Measurements from ENCODE around the gene CSRP3.
"Not testable (repeated sequence)": the region's sequence is repeated elsewhere in the genome, so short reads cannot be mapped to it uniquely, and the experiment has no call there.

CSRP3 gene

DNA sequence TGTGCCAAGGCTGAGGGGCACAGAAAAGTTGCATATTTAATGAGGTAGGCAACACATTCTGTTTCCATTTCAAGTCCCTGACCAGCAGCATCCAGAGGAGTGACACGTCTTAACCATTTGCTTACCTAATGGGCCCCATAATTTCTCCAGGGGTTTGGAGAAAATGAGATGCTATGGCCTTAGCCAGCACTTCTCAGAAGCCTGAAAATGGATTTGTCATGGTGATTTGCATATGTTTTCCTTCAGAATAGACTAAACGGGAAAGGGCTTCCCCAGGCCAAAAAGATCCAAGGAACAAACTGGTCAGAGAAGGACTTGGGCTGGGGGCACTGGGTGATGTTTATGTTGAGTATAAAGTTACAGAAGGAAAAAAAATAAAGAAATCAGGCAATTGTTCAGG lies 16.7 kb downstream of the CSRP3 start:
- no peak for DNase-seq

DNA sequence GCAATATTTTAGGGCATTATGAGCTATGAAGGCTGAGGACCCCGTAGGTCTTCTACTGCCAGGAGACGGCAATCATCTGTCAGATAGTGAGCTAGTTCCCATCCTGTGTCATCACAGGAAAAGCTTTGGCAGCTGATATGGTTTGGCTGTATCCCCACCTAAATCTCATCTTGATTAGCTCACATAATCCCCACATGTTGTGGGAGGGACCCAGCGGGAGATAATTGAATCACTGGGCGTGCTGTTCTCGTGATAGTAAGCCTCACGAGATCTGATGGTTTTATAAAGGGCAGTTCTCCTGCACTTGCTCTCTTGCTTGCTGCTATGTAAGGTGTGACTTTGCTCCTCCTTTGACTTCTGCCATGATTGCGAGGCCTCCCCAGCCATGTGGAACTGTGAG lies 18.1 kb downstream of the CSRP3 start:
- DNase-seq, result no peak

DNA sequence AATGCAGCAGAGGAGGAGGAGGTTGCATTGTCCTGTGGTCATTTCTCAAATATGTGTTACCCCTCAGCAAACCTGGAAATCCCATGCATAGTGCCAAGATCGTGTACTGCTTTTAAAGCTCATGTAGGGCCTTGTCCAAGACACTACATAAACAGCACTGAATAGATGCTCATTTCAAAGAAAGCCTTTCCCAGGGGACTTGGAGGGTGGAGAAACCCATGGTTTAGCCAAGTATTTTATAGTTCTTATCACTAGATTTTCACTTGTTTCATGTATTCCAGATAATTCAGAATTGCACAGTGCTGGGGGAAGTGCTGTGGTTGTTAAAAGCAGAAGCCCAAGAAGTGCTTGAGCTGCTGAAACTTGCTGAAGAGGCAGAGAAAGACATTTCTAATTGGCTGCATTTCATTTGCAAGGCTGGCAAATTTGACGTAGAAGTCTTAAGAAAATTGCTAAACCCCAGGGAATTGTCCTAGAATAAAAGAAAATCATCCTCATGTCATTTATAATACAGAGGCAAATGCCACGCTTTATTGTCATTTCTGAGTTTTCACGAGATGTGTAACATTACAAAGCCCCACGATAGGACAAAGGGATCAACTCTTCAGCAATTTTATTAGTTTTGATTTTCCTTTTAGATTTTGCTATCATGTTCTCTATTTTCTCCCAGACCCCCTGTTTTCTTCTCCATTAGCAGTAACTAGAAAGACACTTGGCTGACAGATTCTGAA lies 20.1 kb downstream of the CSRP3 start:
- no peak for DNase-seq

DNA sequence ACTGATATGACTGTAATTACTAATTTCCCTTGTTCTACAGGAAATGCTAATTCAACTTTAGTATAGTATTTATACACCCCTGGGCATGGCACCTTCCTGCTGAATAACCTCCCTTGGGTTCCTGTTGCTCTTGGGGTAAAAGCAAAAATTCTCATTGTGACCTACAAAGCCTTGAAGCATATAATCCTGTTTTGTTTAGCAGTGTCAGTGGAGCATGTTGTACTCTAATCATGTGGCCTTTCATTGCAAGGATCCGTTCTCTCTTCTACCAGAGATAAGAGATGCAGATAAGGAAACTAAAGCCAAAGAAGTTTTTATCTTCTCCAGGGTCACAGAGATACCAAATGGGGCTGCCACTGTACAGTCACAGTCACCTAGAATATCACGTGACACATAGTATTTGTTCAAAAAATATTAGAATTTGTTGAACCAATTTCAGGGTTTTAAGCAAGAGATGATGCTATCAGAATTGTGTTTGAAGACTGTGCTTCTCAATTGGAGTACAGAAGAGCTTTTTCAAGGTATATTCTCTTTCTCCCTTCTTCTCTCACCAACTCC lies 25.1 kb downstream of the CSRP3 start:
- DNase-seq, result no peak

DNA sequence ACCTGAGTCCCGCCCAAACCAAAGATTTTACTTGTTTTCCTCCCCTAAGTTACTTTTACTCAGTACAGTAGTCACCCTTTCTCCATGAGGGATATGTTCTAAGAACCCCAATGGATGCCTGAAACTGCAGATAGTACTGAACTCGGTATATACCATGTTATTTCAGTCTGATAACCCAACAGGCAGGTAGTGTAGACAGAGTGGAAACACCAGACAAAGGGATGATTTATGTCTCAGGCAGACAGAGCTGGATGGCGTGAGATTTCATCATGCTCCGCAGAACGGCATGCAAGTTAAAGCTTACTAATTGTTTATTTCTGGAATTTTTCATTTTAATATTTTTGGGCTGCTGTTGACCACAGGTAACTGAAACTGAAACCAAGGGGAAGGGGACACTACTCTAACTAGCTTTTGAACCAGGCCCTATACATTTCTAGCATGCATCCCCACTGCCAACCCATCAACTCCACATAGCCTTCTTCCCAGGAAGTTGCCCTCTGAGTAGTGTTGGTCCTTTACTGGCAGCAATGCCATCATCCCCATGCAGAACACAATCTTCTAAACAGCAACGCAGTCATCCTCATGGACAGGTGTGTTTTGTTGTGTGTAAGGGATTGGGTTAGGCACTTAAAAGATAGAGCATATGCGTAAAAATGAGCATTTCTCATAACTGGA lies 27.7 kb downstream of the CSRP3 start:
- DNase-seq, result no peak

DNA sequence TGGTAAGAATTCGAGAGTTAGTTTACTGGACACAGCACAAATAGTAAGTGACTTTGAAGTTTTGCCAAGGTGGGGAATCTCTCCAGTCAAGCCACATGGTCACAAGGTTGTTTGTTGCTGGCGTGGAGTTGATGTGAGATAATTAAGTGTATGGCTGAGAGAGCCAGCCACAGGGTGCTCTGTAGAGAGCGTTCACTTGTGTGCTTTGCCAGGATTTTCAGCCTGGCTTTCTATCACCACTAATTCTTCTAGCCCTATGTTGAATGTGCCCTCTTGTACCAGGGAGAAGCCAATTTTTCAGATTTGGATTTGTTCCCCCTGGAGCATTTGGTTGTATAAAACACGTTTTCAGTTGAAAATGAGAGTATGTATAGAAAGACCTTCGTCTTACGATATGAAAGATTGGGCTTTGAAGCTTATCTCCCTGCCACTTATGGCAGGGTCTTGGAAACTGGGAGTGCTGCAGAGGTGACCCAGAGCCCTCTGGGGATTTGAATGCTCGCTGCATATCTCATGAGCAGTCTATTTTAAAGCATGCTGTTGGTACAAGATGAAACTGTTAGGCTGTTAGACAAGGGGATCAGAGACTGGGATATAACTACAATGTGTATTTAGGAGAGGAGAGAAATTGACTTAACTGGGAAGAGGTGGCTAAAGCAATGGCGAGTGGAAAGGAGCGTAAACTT lies 28.6 kb downstream of the CSRP3 start:
- no peak for DNase-seq

DNA sequence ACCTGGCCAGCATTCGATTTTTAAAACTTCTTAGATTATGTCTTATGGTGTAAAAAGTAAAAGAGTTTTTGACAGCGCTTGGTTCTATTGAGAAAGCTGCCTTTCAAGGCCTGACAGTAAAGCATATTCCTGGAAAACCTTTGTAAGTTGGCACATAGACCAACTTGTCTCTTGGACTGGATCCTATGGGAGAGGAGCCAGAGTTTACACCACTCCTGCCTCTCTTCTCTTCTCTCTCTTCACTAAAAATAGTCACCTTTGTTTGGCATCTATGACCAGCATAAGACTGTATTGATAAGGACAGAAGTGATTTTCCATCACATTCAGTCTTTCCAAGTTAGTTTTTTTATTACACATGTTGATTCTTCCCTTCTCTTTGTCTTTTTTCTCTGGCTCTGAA lies 33.7 kb downstream of the CSRP3 start:
- DNase-seq, result no peak

DNA sequence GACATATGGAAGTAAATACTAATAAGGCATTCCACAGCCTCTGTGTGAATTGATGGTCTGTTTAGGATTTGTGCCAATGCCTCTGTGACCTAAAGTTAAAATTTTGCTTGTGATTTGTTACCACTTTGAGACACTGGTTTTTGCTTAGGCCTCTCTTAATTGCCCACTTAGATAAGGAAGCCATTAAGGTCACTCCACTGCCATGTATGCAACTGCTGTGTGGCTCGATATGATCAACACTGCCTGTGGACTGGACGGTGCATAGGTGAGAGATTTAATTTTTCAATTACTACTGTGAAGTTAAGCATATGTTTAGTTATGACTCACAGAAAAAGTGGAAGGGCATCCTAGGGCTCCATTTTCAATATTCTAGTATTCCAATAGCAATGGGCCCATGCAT lies 36.9 kb downstream of the CSRP3 start:
- no peak for DNase-seq

DNA sequence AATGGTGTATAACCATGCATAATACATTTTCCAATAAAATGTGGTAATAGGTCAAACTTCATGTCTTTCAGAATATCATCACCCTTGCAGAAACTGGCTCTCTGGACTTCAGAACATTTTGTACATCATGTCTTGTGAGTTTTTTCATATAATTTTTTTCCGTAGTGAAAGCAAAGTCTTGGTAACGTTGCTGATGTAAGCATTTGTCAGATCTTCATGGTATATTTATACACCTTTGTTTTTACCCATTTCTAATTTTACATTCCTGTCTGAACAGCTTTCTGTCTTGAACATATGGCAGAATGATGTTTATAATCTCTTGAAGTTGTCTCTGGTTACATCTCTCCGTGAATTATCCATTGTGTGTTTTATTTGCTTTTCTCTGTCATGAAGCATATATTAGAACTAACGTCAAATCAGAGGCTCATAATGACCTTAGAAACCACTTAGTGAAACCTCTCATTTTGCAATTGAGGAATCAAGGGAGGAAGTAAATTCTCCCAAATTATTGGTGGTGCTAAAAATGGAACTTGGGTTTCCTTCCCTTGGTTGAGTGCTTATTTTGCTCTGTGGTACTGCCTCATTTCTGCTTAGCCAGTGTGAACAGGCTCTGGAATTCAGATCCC lies 37.4 kb downstream of the CSRP3 start:
- no peak for DNase-seq

DNA sequence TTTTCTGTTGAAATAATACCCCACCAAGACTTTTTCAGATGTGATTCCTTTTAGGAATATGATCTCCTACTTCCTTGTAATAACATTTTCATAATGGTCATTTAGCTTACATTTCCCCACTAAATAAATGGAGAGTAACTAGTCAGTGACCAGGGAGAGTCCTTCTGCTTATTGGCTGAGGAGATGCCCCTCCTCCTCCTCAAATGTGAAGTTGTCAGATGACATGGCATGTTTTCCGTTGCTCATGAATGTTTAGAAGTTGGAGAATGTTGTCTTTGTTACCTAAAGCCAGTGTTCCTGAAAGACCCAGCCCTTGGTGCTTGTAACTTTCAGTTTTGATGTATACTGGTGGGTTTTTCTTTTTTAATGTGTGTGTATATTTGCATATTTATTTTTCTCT lies 38.2 kb downstream of the CSRP3 start:
- no peak for DNase-seq

DNA sequence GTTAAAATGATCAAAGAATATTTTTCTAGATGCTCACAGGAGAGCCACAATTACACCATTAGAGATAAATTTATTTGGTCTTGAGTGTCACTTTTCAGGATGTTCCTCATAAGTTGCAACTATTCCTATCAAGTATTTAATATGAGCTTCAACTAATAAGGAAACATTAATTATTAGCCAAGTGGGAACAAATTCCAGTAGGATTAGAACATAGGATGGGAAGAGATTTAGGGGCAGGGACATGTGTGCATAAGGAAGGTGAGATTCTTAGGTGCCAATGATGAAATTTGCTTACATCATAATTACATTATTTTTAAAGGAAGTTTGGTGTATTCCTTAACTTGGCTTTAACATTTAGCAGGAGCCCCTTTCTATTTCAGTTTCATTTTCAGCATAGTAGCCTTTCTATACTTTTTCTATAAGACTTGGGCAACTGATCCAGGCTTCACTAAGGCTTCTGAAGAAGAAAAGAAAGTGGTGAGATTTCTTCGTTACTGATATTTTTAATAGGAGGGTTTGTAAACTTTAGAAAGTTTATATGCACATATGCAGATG lies 38.8 kb downstream of the CSRP3 start:
- no peak for DNase-seq

DNA sequence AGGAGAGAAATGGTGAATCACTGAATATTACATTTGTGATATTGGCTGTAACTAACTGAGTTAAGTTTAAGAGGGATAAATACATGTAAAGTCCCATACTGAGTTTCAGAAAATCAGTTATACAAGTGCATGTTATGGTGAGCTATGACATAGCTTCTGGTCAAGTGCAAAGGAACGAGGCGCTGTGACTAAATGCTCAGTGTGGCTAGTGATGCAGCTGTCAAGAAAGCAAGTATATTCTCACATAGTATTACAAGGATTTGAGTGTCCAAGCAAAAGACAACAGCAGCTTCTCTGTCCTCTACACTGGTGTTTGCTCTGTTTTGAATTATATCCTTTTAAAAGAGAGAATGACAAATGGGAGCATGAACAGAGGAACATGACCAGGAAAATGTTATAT lies 40.1 kb downstream of the CSRP3 start:
- DNase-seq, result no peak

DNA sequence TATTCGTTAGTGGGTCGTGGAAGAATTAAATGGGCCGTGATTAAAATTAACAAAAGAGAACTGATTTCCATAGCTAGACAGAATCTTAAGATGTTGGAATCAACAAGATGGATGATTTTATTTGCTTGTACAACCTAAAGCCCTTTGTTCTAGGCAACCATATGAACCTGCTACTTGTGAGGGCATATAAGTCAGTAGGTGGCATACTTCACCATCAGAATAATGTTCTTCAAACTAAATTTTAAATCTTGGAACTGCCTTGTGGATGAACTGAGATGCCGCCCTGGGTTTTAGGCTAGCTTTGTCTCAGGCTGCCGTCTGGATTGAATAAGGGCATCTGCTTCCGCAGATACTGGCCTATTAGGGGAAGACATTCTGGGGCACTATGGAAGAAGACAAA lies 40.9 kb downstream of the CSRP3 start:
- DNase-seq, result no peak

DNA sequence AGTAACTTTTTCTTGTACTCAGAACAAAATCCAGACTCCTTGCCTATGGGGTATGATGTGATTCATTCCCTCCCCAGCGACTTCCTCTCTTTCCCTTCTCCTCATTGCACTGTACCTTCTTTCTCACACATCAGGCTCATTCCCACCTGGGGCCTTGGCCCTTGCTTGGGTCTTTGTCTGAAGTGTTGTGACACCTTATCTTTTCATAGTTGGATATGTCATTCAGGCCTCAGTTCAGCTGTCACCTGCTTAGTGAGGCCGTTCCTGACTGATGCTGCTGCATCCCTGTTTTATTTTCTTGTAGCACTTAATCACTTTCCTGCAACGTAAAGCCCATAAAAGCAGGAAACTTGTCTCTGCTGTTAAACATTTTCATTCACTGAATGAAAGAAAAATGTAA lies 44.9 kb downstream of the CSRP3 start:
- DNase-seq, result no peak

DNA sequence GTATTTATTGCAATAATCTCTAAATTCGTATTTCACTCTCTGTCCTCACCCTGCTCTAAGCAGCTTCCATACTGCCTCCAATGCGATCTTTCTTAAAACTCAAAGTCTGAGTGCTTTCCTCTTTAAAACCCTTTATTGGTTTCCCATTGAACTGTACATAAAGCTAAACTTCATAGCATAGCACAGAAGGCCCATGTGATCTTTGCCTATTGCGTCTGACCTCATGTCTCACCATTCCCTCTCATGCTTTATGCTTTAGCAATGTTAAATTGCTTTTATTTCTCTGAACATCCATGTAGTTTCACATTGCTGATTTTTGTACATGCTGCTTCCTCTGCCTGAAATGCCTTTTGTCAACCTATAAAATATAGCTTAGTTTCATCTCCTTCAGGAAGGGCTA lies 56.5 kb downstream of the CSRP3 start:
- DNase-seq, result no peak

DNA sequence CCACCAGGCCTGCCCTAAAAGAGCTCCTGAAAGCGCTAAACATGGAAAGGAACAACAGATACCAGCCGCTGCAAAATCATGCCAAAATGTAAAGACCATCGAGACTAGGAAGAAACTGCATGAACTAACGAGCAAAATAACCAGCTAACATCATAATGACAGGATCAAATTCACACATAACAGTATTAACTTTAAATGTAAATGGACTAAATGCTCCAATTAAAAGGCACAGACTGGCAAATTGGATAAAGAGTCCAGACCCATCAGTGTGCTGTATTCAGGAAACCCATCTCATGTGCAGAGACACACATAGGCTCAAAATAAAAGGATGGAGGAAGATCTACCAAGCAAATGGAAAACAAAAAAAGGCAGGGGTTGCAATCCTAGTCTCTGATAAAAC lies 64.9 kb downstream of the CSRP3 start:
- DNase-seq, result not testable (repeated sequence)

DNA sequence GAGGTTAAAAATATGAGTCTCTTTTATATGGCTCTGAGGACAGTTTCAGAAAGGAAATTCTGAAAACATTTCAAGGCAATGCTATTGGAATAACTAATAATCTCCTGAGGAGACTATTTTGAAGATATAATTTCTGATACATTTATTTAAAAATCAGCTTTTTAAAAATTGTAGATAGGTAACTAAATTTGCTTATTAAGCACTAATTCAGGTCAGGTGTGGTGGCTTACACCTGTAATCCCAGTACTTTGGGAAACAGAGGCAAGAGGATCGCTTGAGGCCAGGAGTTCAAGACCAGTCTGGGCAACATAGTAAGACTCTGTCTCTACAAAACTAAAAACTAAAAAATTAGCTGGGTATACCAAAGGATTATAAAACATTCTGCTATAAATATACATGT lies 67.8 kb downstream of the CSRP3 start:
- no peak for DNase-seq
